ENCODE data around the gene CNTNAP2.

DNA sequence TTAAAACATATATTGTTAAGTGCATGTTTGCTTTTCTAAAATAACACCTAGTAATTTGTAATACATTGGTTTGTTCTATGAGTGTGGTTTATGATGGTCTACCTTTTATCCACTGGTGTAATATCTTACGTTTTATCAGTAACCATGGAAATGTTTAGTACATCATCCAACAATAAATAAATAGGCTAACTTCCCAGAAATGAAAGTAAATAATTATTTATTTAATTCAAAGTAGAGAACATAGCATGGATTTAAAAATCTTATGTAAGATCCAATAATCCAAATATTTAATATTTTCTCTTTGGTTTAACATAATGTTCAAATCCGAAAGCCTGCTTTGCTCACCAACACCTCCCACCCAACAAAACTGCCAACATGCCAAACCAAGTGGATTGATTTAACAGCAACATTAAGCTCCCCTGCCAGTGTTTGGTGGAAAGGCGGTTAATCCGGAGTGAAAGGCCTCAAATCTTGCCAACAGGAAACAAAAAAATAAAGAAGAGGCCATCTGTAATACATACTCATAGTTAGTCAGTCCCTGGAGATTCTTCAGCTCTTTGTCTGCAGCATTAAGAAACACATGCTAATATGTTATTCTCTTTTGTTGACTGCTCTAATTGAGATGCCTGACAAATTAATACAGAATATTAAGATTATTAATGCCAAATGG, 897.8 kb downstream of the CNTNAP2 start:
- TF ChIP-seq, protein P1, sequence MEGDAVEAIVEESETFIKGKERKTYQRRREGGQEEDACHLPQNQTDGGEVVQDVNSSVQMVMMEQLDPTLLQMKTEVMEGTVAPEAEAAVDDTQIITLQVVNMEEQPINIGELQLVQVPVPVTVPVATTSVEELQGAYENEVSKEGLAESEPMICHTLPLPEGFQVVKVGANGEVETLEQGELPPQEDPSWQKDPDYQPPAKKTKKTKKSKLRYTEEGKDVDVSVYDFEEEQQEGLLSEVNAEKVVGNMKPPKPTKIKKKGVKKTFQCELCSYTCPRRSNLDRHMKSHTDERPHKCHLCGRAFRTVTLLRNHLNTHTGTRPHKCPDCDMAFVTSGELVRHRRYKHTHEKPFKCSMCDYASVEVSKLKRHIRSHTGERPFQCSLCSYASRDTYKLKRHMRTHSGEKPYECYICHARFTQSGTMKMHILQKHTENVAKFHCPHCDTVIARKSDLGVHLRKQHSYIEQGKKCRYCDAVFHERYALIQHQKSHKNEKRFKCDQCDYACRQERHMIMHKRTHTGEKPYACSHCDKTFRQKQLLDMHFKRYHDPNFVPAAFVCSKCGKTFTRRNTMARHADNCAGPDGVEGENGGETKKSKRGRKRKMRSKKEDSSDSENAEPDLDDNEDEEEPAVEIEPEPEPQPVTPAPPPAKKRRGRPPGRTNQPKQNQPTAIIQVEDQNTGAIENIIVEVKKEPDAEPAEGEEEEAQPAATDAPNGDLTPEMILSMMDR (conservative IDR thresholded peaks at IDR 0.05; ENCODE audit: low read depth, low read length), result no peak
- TF ChIP-seq, protein P2, sequence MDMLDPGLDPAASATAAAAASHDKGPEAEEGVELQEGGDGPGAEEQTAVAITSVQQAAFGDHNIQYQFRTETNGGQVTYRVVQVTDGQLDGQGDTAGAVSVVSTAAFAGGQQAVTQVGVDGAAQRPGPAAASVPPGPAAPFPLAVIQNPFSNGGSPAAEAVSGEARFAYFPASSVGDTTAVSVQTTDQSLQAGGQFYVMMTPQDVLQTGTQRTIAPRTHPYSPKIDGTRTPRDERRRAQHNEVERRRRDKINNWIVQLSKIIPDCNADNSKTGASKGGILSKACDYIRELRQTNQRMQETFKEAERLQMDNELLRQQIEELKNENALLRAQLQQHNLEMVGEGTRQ (IDR thresholded peaks at IDR 0.05; ENCODE audit: low read depth, low read length), result no peak
- no peak for TF ChIP-seq POLR2A (IDR thresholded peaks at IDR 0.05; ENCODE audit: low read depth, low read length)
- no peak for TF ChIP-seq CEBPB (IDR thresholded peaks at IDR 0.05; ENCODE audit: low read depth, low read length)
- no peak for TF ChIP-seq RCOR1 (IDR thresholded peaks at IDR 0.05; ENCODE audit: insufficient replicate concordance, low read length)
- TF ChIP-seq BHLHE40 (IDR thresholded peaks at IDR 0.05; ENCODE audit: low read depth, low read length), result no peak
- TF ChIP-seq MAFK (IDR thresholded peaks at IDR 0.05; ENCODE audit: low read depth, low read length), result no peak
- no peak for TF ChIP-seq FOS (IDR thresholded peaks at IDR 0.05; ENCODE audit: low read depth, low read length)
- TF ChIP-seq CHD1 (IDR thresholded peaks at IDR 0.05; ENCODE audit: low read depth, low read length), result no peak
- no peak for TF ChIP-seq RAD21 (IDR thresholded peaks at IDR 0.05; ENCODE audit: low read length)
- TF ChIP-seq MXI1 (IDR thresholded peaks at IDR 0.05; ENCODE audit: borderline replicate concordance, low read depth, low read length), result no peak
- TF ChIP-seq, protein P3, sequence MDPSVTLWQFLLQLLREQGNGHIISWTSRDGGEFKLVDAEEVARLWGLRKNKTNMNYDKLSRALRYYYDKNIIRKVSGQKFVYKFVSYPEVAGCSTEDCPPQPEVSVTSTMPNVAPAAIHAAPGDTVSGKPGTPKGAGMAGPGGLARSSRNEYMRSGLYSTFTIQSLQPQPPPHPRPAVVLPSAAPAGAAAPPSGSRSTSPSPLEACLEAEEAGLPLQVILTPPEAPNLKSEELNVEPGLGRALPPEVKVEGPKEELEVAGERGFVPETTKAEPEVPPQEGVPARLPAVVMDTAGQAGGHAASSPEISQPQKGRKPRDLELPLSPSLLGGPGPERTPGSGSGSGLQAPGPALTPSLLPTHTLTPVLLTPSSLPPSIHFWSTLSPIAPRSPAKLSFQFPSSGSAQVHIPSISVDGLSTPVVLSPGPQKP (IDR thresholded peaks at IDR 0.05; ENCODE audit: borderline replicate concordance, low read depth, low read length), result no peak
- no peak for TF ChIP-seq SMC3 (IDR thresholded peaks at IDR 0.05; ENCODE audit: low read depth, low read length)
